Skeletal muscle tissue (tissue), 4 donors: ENCODE data around the gene ITPKC. TPM values are rescaled to one million over a fixed set of nuclear protein-coding genes. Genes with fewer than 3 reads are reported as not detected.

Experiments used
- H3K27ac ChIP-seq: one replicate; pipeline ENCODE4 v1.7.0; 2013; ENCODE audit warnings: mild to moderate bottlenecking, low read depth, low read length, inconsistent platforms
- H3K27me3 ChIP-seq, 3 donors: one replicate each; pipeline ENCODE4 v1.7.0; 2013; ENCODE audit warnings: low read length in 3 of 3; ENCODE audit not compliant: control insufficient read depth in 3 of 3, insufficient read depth in 3 of 3
- H3K36me3 ChIP-seq, 3 donors: one replicate each; pipeline ENCODE4 v1.7.0; 2013; ENCODE audit warnings: low read length in 3 of 3; ENCODE audit not compliant: control insufficient read depth in 3 of 3, insufficient read depth in 3 of 3
- H3K4me1 ChIP-seq, 3 donors: one replicate each; pipeline ENCODE4 v1.7.0; 2013; ENCODE audit warnings: low read length in 3 of 3, mild to moderate bottlenecking in 3 of 3; ENCODE audit not compliant: control insufficient read depth in 3 of 3, insufficient read depth in 3 of 3
- H3K4me3 ChIP-seq, 3 donors: one replicate each; pipeline ENCODE4 v1.7.0; 2013; ENCODE audit warnings: low read length in 3 of 3
- H3K9ac ChIP-seq, 3 donors: one replicate each; pipeline ENCODE4 v1.7.0; 2013; ENCODE audit warnings: low read length in 3 of 3, mild to moderate bottlenecking in 3 of 3, moderate library complexity in 2 of 3, low read depth in 1 of 3
- H3K9me3 ChIP-seq, 3 donors: one replicate each; pipeline ENCODE4 v1.7.0; 2013; ENCODE audit warnings: low read length in 3 of 3; ENCODE audit not compliant: control insufficient read depth in 3 of 3
- total RNA-seq: library from RNA; depleted of rRNA; stranded (reverse); fragments of >200 nt; gene quantifications from one replicate; pipeline ENCODE4 v1.2.3, GENCODE V29; 2014
- donor health status: Osteomylitis.

Gene ITPKC
- total RNA-seq, 1 donor from 2014 or later = 6.8 TPM

- peaks cover 49 to 58% (median 56%) of the 10 kb centered on the region in 3 donors for H3K36me3 ChIP-seq
- H3K9me3 ChIP-seq = no peaks in the 10 kb centered on the region
- H3K9ac ChIP-seq = peak overlapping the region in 1 of 3 donors; percentile 8
- H3K27ac ChIP-seq = no peak overlapping the region
- H3K4me3 ChIP-seq = no peak overlapping the region
- peaks cover 19 to 25% (median 25%) of the 10 kb centered on the region in 3 donors for H3K4me1 ChIP-seq
- no peaks in the 10 kb centered on the region for H3K27me3 ChIP-seq
These were observed 20.3 kb downstream of the ITPKC start for GRCh38 chr19:40737102-40737644.

- peak overlapping the region in 2 of 3 donors; percentile 12 to 68 for H3K9ac ChIP-seq
- no peaks in the 10 kb centered on the region for H3K27me3 ChIP-seq
- no peaks in the 10 kb centered on the region for H3K9me3 ChIP-seq
- H3K27ac ChIP-seq = no peak overlapping the region
- H3K36me3 ChIP-seq = peaks cover 39 to 46% (median 42%) of the 10 kb centered on the region in 3 donors
- no peak overlapping the region for H3K4me3 ChIP-seq
- H3K4me1 ChIP-seq = peaks cover 20 to 25% (median 25%) of the 10 kb centered on the region in 3 donors
These were observed 22.3 kb downstream of the ITPKC start for GRCh38 chr19:40739030-40739839.

- peak overlapping the region in 2 of 3 donors; percentile 57 to 68 for H3K9ac ChIP-seq
- no peaks in the 10 kb centered on the region for H3K27me3 ChIP-seq
- peak overlapping the region; percentile 18 for H3K27ac ChIP-seq
- no peak overlapping the region for H3K4me3 ChIP-seq
- peaks cover 36 to 42% (median 38%) of the 10 kb centered on the region in 3 donors for H3K36me3 ChIP-seq
- H3K4me1 ChIP-seq = peaks cover 20 to 25% (median 25%) of the 10 kb centered on the region in 3 donors
- H3K9me3 ChIP-seq = no peaks in the 10 kb centered on the region
These were observed 23.2 kb downstream of the ITPKC start for GRCh38 chr19:40739871-40740703.

GRCh38 chr19:40740747-40741146, 23.8 kb downstream of the ITPKC start:
- H3K36me3 ChIP-seq = peaks cover 32 to 38% (median 34%) of the 10 kb centered on the region in 3 donors
- peak overlapping the region; percentile 18 for H3K27ac ChIP-seq
- H3K4me1 ChIP-seq = peaks cover 20 to 31% (median 29%) of the 10 kb centered on the region in 3 donors
- H3K27me3 ChIP-seq = no peaks in the 10 kb centered on the region
- no peaks in the 10 kb centered on the region for H3K9me3 ChIP-seq
- H3K9ac ChIP-seq = peak overlapping the region in 1 of 3 donors; percentile 68
- H3K4me3 ChIP-seq = peak overlapping the region in 1 of 3 donors; percentile 13

GRCh38 chr19:40741527-40742390, 24.8 kb downstream of the ITPKC start:
- Histone ChIP-seq H3K4me1 (peaks cover 20 to 31% (median 31%) of the 10 kb centered on the region in 3 donors), H3K36me3 (peaks cover 29 to 34% (median 30%) of the 10 kb centered on the region in 3 donors), H3K9ac (peak overlapping the region in 1 of 3 donors; percentile 50), H3K4me3 (no peak overlapping the region), H3K9me3 (no peaks in the 10 kb centered on the region), H3K27ac (no peak overlapping the region), H3K27me3 (no peaks in the 10 kb centered on the region)

GRCh38 chr19:40742477-40742876, 25.6 kb downstream of the ITPKC start:
- no peaks in the 10 kb centered on the region for H3K27me3 ChIP-seq
- H3K4me1 ChIP-seq = peaks cover 20 to 31% (median 31%) of the 10 kb centered on the region in 3 donors
- H3K9me3 ChIP-seq = no peaks in the 10 kb centered on the region
- H3K36me3 ChIP-seq = peaks cover 21 to 27% (median 22%) of the 10 kb centered on the region in 3 donors
- H3K4me3 ChIP-seq = no peak overlapping the region
- no peak overlapping the region for H3K27ac ChIP-seq
- peak overlapping the region in 1 of 3 donors; percentile 16 for H3K9ac ChIP-seq

- Histone ChIP-seq H3K9ac (no peak overlapping the region), H3K4me3 (no peak overlapping the region), H3K27me3 (no peaks in the 10 kb centered on the region), H3K4me1 (peaks cover 20 to 31% (median 31%) of the 10 kb centered on the region in 3 donors), H3K9me3 (no peaks in the 10 kb centered on the region), H3K36me3 (peaks cover 19 to 24% (median 20%) of the 10 kb centered on the region in 3 donors), H3K27ac (no peak overlapping the region)
These were observed 26.0 kb downstream of the ITPKC start for GRCh38 chr19:40742886-40743285.

- Histone ChIP-seq H3K27ac (no peak overlapping the region), H3K36me3 (peaks cover 13 to 17% (median 17%) of the 10 kb centered on the region in 3 donors), H3K4me1 (peaks cover 25 to 38% (median 37%) of the 10 kb centered on the region in 3 donors), H3K9ac (no peak overlapping the region), H3K27me3 (no peaks in the 10 kb centered on the region), H3K9me3 (no peaks in the 10 kb centered on the region), H3K4me3 (no peak overlapping the region)
These were observed 27.0 kb downstream of the ITPKC start for GRCh38 chr19:40743926-40744325.
